ENCODE measurements around the gene SV2B.

Gene SV2B

GRCh38 chr15:91129436-91129835 is 29.4 kb downstream of the SV2B start:
- H2BK12ac ChIP-seq (ENCODE audit: low read length) = no peak overlapping the region
- no peaks in the 10 kb centered on the region for H3K79me1 ChIP-seq (ENCODE audit: low read length)
- H3K36me3 ChIP-seq (ENCODE audit: control insufficient read depth in 1 of 2, insufficient read depth in 2 of 2, low read length in 2 of 2) = no peaks in the 10 kb centered on the region
- H4K91ac ChIP-seq (ENCODE audit: low read depth, low read length) = no peak overlapping the region
- no peak overlapping the region for H3K4me3 ChIP-seq (ENCODE audit: low read depth, low read length)
- no peak overlapping the region for H3K18ac ChIP-seq (ENCODE audit: low read length)
- H2BK5ac ChIP-seq (ENCODE audit: low read depth, low read length, poor library complexity) = no peak overlapping the region
- no peak overlapping the region for H4K12ac ChIP-seq (ENCODE audit: low read depth, low read length)
- H3K27me3 ChIP-seq (ENCODE audit: insufficient read depth, low read length) = no peaks in the 10 kb centered on the region
- no peak overlapping the region for H2AK5ac ChIP-seq (ENCODE audit: low read length)
- WGBS (ENCODE audit: extremely low coverage, insufficient coverage, insufficient read length) = no CpG with 5 or more reads among the region's 6 CpGs
- H3K79me2 ChIP-seq (ENCODE audit: control insufficient read depth, insufficient read depth, low read length, poor library complexity) = no peaks in the 10 kb centered on the region
- no peak overlapping the region for H3K4ac ChIP-seq (ENCODE audit: low read depth, low read length)
- H3K23ac ChIP-seq (ENCODE audit: low read length) = no peak overlapping the region
- no peak overlapping the region for H3K4me2 ChIP-seq (ENCODE audit: low read length)
- H3K14ac ChIP-seq (ENCODE audit: low read length) = no peak overlapping the region
- H3K27ac ChIP-seq (ENCODE audit: low read depth, low read length) = no peak overlapping the region
- no peaks in the 10 kb centered on the region for H3K9me3 ChIP-seq (ENCODE audit: insufficient read depth, low read depth, low read length)
- no peak for DNase-seq
- H2BK120ac ChIP-seq (ENCODE audit: insufficient read depth, low read length, poor library complexity) = no peak overlapping the region
- no peak overlapping the region for H2AFZ ChIP-seq (ENCODE audit: insufficient read depth, low read length, poor library complexity)
- no peak overlapping the region for H3K9ac ChIP-seq (ENCODE audit: low read length)
- no peak overlapping the region for H4K8ac ChIP-seq (ENCODE audit: low read depth, low read length)
- H3K4me1 ChIP-seq (ENCODE audit: control insufficient read depth in 1 of 2, insufficient read depth in 2 of 2, low read length in 2 of 2) = no peaks in the 10 kb centered on the region

- no peaks in the 10 kb centered on the region for H3K79me1 ChIP-seq (ENCODE audit: low read length)
Observed at GRCh38 chr15:91132079-91132478, 32.0 kb downstream of the SV2B start.

DNA sequence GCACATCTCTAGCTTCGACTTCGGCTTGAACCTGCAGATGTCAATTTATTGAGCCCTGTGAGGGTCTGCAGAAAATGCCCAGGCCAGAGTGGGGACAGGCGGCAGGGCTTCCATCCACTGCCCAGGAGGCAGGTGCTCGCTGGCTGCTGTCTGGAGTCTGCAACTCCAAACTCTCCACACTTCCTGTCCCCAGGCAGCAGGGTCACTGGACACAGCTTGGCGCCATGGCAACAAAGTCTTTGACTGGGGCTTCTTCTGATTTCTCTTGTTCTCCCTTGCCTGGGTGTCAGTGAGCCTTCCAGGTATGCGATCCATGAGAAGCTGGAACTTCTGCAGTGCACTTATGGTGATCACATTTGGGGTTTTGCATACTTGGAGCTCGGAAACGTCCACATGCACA is 33.5 kb downstream of the SV2B start:
- Histone ChIP-seq H3K27ac (ENCODE audit: low read depth, low read length) (no peak overlapping the region), H3K9ac (ENCODE audit: low read length) (no peak overlapping the region), H4K91ac (ENCODE audit: low read depth, low read length) (no peak overlapping the region), H4K12ac (ENCODE audit: low read depth, low read length) (no peak overlapping the region), H3K36me3 (ENCODE audit: control insufficient read depth in 1 of 2, insufficient read depth in 2 of 2, low read length in 2 of 2) (no peaks in the 10 kb centered on the region), H3K18ac (ENCODE audit: low read length) (no peak overlapping the region), H3K4me3 (ENCODE audit: low read depth, low read length) (no peak overlapping the region), H2AFZ (ENCODE audit: insufficient read depth, low read length, poor library complexity) (no peak overlapping the region), H3K14ac (ENCODE audit: low read length) (no peak overlapping the region), H3K79me1 (ENCODE audit: low read length) (no peaks in the 10 kb centered on the region), H2BK120ac (ENCODE audit: insufficient read depth, low read length, poor library complexity) (no peak overlapping the region), H3K23ac (ENCODE audit: low read length) (no peak overlapping the region), H3K4me2 (ENCODE audit: low read length) (no peak overlapping the region), H3K79me2 (ENCODE audit: control insufficient read depth, insufficient read depth, low read length, poor library complexity) (no peaks in the 10 kb centered on the region), H3K4me1 (ENCODE audit: control insufficient read depth in 1 of 2, insufficient read depth in 2 of 2, low read length in 2 of 2) (no peaks in the 10 kb centered on the region), H3K9me3 (ENCODE audit: insufficient read depth, low read depth, low read length) (no peaks in the 10 kb centered on the region), H2BK12ac (ENCODE audit: low read length) (no peak overlapping the region), H3K27me3 (ENCODE audit: insufficient read depth, low read length) (no peaks in the 10 kb centered on the region), H3K4ac (ENCODE audit: low read depth, low read length) (no peak overlapping the region), H2AK5ac (ENCODE audit: low read length) (no peak overlapping the region), H4K8ac (ENCODE audit: low read depth, low read length) (no peak overlapping the region), H2BK5ac (ENCODE audit: low read depth, low read length, poor library complexity) (no peak overlapping the region)
- no peak for DNase-seq
- WGBS (ENCODE audit: extremely low coverage, insufficient coverage, insufficient read length) = no CpG with 5 or more reads among the region's 8 CpGs

More at GRCh38 chr15:91132079-91132478, 32.0 kb downstream of the SV2B start:
- Histone ChIP-seq H2AK5ac (ENCODE audit: low read length) (no peak overlapping the region), H2AFZ (ENCODE audit: insufficient read depth, low read length, poor library complexity) (no peak overlapping the region), H3K18ac (ENCODE audit: low read length) (no peak overlapping the region), H3K4ac (ENCODE audit: low read depth, low read length) (no peak overlapping the region), H3K9me3 (ENCODE audit: insufficient read depth, low read depth, low read length) (no peaks in the 10 kb centered on the region), H3K14ac (ENCODE audit: low read length) (no peak overlapping the region), H2BK5ac (ENCODE audit: low read depth, low read length, poor library complexity) (no peak overlapping the region), H4K91ac (ENCODE audit: low read depth, low read length) (no peak overlapping the region), H3K36me3 (ENCODE audit: control insufficient read depth in 1 of 2, insufficient read depth in 2 of 2, low read length in 2 of 2) (no peaks in the 10 kb centered on the region), H2BK12ac (ENCODE audit: low read length) (no peak overlapping the region), H3K4me2 (ENCODE audit: low read length) (no peak overlapping the region), H3K79me2 (ENCODE audit: control insufficient read depth, insufficient read depth, low read length, poor library complexity) (no peaks in the 10 kb centered on the region), H4K8ac (ENCODE audit: low read depth, low read length) (no peak overlapping the region), H3K4me3 (ENCODE audit: low read depth, low read length) (no peak overlapping the region), H3K9ac (ENCODE audit: low read length) (no peak overlapping the region), H4K12ac (ENCODE audit: low read depth, low read length) (no peak overlapping the region), H3K27ac (ENCODE audit: low read depth, low read length) (no peak overlapping the region), H2BK120ac (ENCODE audit: insufficient read depth, low read length, poor library complexity) (no peak overlapping the region), H3K4me1 (ENCODE audit: control insufficient read depth in 1 of 2, insufficient read depth in 2 of 2, low read length in 2 of 2) (no peaks in the 10 kb centered on the region), H3K23ac (ENCODE audit: low read length) (no peak overlapping the region), H3K27me3 (ENCODE audit: insufficient read depth, low read length) (no peaks in the 10 kb centered on the region)
- DNase-seq = no peak
- WGBS (ENCODE audit: extremely low coverage, insufficient coverage, insufficient read length) = no CpG with 5 or more reads among the region's 7 CpGs

DNA sequence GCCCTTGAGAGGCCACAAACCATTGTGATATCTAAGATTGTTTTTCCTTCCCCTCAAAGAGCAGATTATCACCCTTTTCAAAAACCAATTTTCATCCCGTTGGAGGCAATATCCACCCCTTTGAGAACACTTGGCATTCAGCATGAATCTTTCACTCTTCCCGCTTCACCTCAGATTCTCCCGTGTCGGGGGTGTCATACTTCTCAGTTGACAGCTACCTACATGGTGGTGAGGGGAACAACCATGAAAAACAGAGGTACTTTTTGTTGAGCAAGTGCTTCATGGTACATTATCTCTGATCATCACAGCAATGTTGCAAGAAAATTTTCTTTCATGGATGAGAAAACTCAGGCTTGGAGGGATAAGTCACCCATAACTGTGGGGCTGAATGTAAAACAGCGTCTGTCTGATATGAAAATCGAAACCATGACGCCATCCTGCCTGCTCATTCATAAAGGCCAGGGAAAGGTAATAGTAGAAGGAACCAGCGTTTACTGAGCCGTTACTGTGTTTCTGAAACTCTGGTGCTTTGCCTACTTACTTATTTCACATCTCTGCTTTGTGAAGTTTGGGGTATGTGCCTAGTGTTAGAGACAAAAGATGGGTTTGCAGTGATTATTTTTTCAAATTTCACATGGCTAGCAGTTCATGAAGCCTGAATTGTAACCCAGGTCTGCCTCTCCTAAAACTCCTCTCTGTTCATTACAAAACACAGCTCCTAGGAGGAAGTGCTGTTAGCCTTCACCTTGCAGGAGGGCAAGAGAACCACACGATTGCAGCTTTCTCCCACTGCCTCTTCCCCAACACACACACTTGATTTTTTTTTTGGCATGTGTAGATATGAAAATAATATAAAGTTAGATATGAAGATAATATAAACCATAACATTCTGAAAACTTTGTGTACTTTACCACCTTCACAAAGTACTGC is 35.4 kb downstream of the SV2B start:
- WGBS (ENCODE audit: extremely low coverage, insufficient coverage, insufficient read length) = no CpG with 5 or more reads among the region's 10 CpGs
- no peak overlapping the region for H3K4ac ChIP-seq (ENCODE audit: low read depth, low read length)

More for the DNA sequence above, 35.4 kb downstream of the SV2B start:
- H3K36me3 ChIP-seq (ENCODE audit: control insufficient read depth in 1 of 2, insufficient read depth in 2 of 2, low read length in 2 of 2) = no peaks in the 10 kb centered on the region
- no peak overlapping the region for H3K18ac ChIP-seq (ENCODE audit: low read length)
- H3K27me3 ChIP-seq (ENCODE audit: insufficient read depth, low read length) = no peaks in the 10 kb centered on the region
- no peaks in the 10 kb centered on the region for H3K79me1 ChIP-seq (ENCODE audit: low read length)
- H3K23ac ChIP-seq (ENCODE audit: low read length) = no peak overlapping the region
- no peaks in the 10 kb centered on the region for H3K4me1 ChIP-seq (ENCODE audit: control insufficient read depth in 1 of 2, insufficient read depth in 2 of 2, low read length in 2 of 2)
- H3K14ac ChIP-seq (ENCODE audit: low read length) = no peak overlapping the region
- no peak overlapping the region for H2AFZ ChIP-seq (ENCODE audit: insufficient read depth, low read length, poor library complexity)
- H2BK12ac ChIP-seq (ENCODE audit: low read length) = no peak overlapping the region
- H2BK5ac ChIP-seq (ENCODE audit: low read depth, low read length, poor library complexity) = no peak overlapping the region
- H4K91ac ChIP-seq (ENCODE audit: low read depth, low read length) = no peak overlapping the region
- H4K12ac ChIP-seq (ENCODE audit: low read depth, low read length) = no peak overlapping the region
- H3K4me3 ChIP-seq (ENCODE audit: low read depth, low read length) = no peak overlapping the region
- H4K8ac ChIP-seq (ENCODE audit: low read depth, low read length) = no peak overlapping the region
- no peaks in the 10 kb centered on the region for H3K9me3 ChIP-seq (ENCODE audit: insufficient read depth, low read depth, low read length)
- H3K9ac ChIP-seq (ENCODE audit: low read length) = no peak overlapping the region
- no peak overlapping the region for H2BK120ac ChIP-seq (ENCODE audit: insufficient read depth, low read length, poor library complexity)
- no peak overlapping the region for H2AK5ac ChIP-seq (ENCODE audit: low read length)
- H3K27ac ChIP-seq (ENCODE audit: low read depth, low read length) = no peak overlapping the region
- no peak for DNase-seq
- H3K79me2 ChIP-seq (ENCODE audit: control insufficient read depth, insufficient read depth, low read length, poor library complexity) = no peaks in the 10 kb centered on the region
- no peak overlapping the region for H3K4me2 ChIP-seq (ENCODE audit: low read length)
